Hepatocyte (in vitro differentiated cells): ENCODE data around the gene LPP.

Source experiments
- CTCF ChIP-seq: fragments of 200-600 bp; sonication (generic); IDR thresholded peaks from 2 replicates; pipeline ENCODE4 v1.5.1; 2016; ENCODE audit warnings: antibody characterized with exemption, mild to moderate bottlenecking; ENCODE audit not compliant: poor library complexity
- EZH2 ChIP-seq: fragments of 200-600 bp; sonication (generic); IDR thresholded peaks from 2 replicates; pipeline ENCODE4 v1.6.1; 2016; ENCODE audit warnings: antibody characterized with exemption, mild to moderate bottlenecking, borderline replicate concordance

GRCh38 chr3:188134079-188134478, 19.9 kb upstream of the LPP start:
- TF ChIP-seq CTCF (no peak), EZH2 (no peak)
